CD8-positive, alpha-beta memory T cell (primary cell): ENCODE results near the gene SYT9. TPM values are rescaled to one million over a fixed set of nuclear protein-coding genes. Genes with fewer than 3 reads are reported as not detected.

Experiments used
- CTCF ChIA-PET: fragments of 350-600 bp; sonication (Branson Sonifier 250); formaldehyde crosslinking; loops from one replicate; lab custom pipeline; 2021; ENCODE audit warnings: antibody characterized with exemption; lab: Charles Lee
- POLR2A ChIA-PET: fragments of 350-600 bp; sonication (Branson Sonifier 250); formaldehyde crosslinking; loops from one replicate; lab custom pipeline; 2021; ENCODE audit warnings: antibody characterized with exemption; lab: Charles Lee
- DNase-seq, 5 donors: peaks; one replicate each; pipeline versions ENCODE4 v3.0.0 to v3.0.0-alpha.2; 2020 to 2022; ENCODE audit warnings: mixed read lengths in 1 of 5
- H3K27ac ChIP-seq: one replicate; pipeline ENCODE4 v1.7.0; 2013; ENCODE audit warnings: low read depth, mild to moderate bottlenecking, low read length, moderate library complexity
- H3K27me3 ChIP-seq: 2 replicates; pipeline ENCODE4 v1.7.0; 2013; ENCODE audit warnings: low read length, mild to moderate bottlenecking; ENCODE audit not compliant: insufficient read depth, poor library complexity, severe bottlenecking
- H3K36me3 ChIP-seq: 2 replicates; pipeline ENCODE4 v1.7.0; 2013; ENCODE audit warnings: mild to moderate bottlenecking, low read length, moderate library complexity; ENCODE audit not compliant: insufficient read depth
- H3K4me1 ChIP-seq: 2 replicates; pipeline ENCODE4 v1.7.0; 2013; ENCODE audit warnings: mild to moderate bottlenecking, low read length, moderate library complexity; ENCODE audit not compliant: insufficient read depth
- H3K4me3 ChIP-seq: 2 replicates; pipeline ENCODE4 v1.7.0; 2013; ENCODE audit warnings: mild to moderate bottlenecking, low read length
- H3K9me3 ChIP-seq: 2 replicates; pipeline ENCODE4 v1.7.0; 2013; ENCODE audit warnings: mild to moderate bottlenecking, low read length
- H3K27ac Mint-ChIP-seq, 8 donors: one replicate each; pipeline ENCODE4 v1.8.0; 2020 to 2021; ENCODE audit warnings: mixed read lengths in 8 of 8, mild to moderate bottlenecking in 6 of 8, inconsistent platforms in 3 of 8, moderate library complexity in 3 of 8
- H3K27me3 Mint-ChIP-seq, 2 donors: one replicate each; pipeline ENCODE4 v1.8.0; 2020 to 2021; ENCODE audit warnings: mixed read lengths in 2 of 2, mild to moderate bottlenecking in 1 of 2, moderate library complexity in 1 of 2
- H3K36me3 Mint-ChIP-seq, 3 donors: one replicate each; pipeline ENCODE4 v1.8.0; 2020 to 2021; ENCODE audit warnings: mixed read lengths in 3 of 3, inconsistent platforms in 1 of 3, mild to moderate bottlenecking in 1 of 3
- H3K4me1 Mint-ChIP-seq, 3 donors: one replicate each; pipeline ENCODE4 v1.8.0; 2020 to 2021; ENCODE audit warnings: mixed read lengths in 3 of 3, inconsistent platforms in 1 of 3, mild to moderate bottlenecking in 1 of 3
- H3K4me3 Mint-ChIP-seq, 7 donors: one replicate each; pipeline ENCODE4 v1.8.0; 2020 to 2021; ENCODE audit warnings: mixed read lengths in 7 of 7, mild to moderate bottlenecking in 6 of 7, moderate library complexity in 4 of 7, inconsistent platforms in 2 of 7
- H3K9me3 Mint-ChIP-seq, 5 donors: one replicate each; pipeline ENCODE4 v1.8.0; 2020 to 2022; ENCODE audit warnings: mixed read lengths in 5 of 5, mild to moderate bottlenecking in 3 of 5, moderate library complexity in 2 of 5, inconsistent platforms in 1 of 5
- polyA plus RNA-seq: library from polyadenylated mRNA; unstranded; fragments of 300-500 nt; fragmentation: Illumina TruSeq; gene quantifications from one replicate; pipeline ENCODE4 v1.2.3, GENCODE V29; 2021
- total RNA-seq, 2 experiments: library from RNA; stranded (reverse); gene quantifications; one replicate each; pipeline ENCODE4 v1.2.3, GENCODE V29; 2021

SYT9 gene
- total and polyA plus RNA-seq, 3 experiments from 2014 or later, result not detected

DNA sequence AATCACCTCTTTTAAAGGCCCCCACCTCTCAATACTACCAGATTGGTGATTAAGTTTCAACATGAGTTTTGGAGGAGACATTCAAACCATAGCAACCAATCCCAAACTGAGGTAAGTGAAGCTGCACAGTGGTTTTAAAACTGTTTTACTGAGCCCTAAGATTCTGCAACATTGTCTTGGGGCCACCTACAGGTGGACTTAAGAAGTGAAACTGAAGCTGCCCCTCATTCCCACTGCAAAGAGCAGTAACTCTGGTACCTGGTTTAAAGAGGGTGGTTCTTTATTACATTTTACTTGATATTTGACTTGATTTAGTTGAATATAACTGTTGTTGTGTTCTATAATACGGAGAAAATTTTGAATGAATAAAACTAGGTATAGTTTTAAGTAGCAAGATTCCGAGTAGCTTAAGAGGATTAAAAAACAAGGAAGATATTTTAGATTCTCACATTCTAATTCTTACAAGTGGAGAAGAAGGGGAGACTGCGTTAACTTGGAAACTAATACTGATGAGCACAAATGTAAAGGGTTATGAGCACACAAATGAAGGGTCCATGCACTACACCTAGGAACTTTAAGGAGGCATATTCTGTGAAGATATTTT is 26.7 kb downstream of the SYT9 start:
- Mint-ChIP-seq H3K27me3 (peaks cover 2 to 24% of the 10 kb centered on the region in 2 donors), H3K4me3 (no peak overlapping the region), H3K27ac (no peak overlapping the region), H3K36me3 (no peaks in the 10 kb centered on the region), H3K4me1 (no peaks in the 10 kb centered on the region), H3K9me3 (peaks cover 0 to 5% (median 0%) of the 10 kb centered on the region in 5 donors)
- ChIA-PET POLR2A (no interaction called here), CTCF (interaction anchor here (1.5 kb wide), 1 partner anchor 164 kb away, joined by 4 read pairs; no protein-coding TSS in a partner anchor)
- Histone ChIP-seq H3K4me3 (no peak overlapping the region), H3K4me1 (no peaks in the 10 kb centered on the region), H3K36me3 (no peaks in the 10 kb centered on the region), H3K27ac (no peak overlapping the region), H3K27me3 (no peaks in the 10 kb centered on the region), H3K9me3 (no peaks in the 10 kb centered on the region)
- DNase-seq, result no peak

DNA sequence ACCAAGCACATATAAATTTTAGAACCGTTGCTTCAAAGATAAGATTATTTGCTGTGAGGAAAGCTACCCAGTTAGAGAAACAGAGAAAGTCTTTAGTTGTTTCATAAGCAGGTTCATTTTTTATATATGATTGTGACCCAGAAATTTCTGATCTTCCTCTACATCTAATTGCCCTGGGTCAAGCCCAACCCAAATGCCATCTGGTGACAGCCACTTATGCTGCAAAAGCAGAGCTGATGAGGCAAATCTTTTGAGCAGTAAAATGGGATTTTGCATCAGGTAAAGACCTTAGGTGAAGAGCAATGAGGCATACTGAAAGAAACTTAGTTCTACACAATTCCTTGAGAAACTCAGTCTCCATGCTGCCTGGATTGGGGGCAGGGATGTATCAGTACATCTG is 28.0 kb downstream of the SYT9 start:
- H3K27me3 Mint-ChIP-seq, result peaks cover 2 to 24% of the 10 kb centered on the region in 2 donors
- no peak overlapping the region for H3K27ac Mint-ChIP-seq
- CTCF ChIA-PET, result interaction anchor here (1.5 kb wide), 1 partner anchor 163 kb away, joined by 4 read pairs; no protein-coding TSS in a partner anchor
- no peaks in the 10 kb centered on the region for H3K36me3 Mint-ChIP-seq
- Histone ChIP-seq H3K9me3 (no peaks in the 10 kb centered on the region), H3K4me3 (no peak overlapping the region), H3K36me3 (no peaks in the 10 kb centered on the region), H3K4me1 (no peaks in the 10 kb centered on the region), H3K27ac (no peak overlapping the region), H3K27me3 (no peaks in the 10 kb centered on the region)
- DNase-seq, result no peak
- peaks cover 0 to 5% (median 0%) of the 10 kb centered on the region in 5 donors for H3K9me3 Mint-ChIP-seq
- no peak overlapping the region for H3K4me3 Mint-ChIP-seq
- no peaks in the 10 kb centered on the region for H3K4me1 Mint-ChIP-seq
- POLR2A ChIA-PET, result no interaction called here

- no peak overlapping the region for H3K4me3 ChIP-seq
- Mint-ChIP-seq H3K4me3 (no peak overlapping the region), H3K27ac (no peak overlapping the region), H3K27me3 (peaks cover 2 to 14% of the 10 kb centered on the region in 2 donors), H3K9me3 (peaks cover 0 to 8% (median 5%) of the 10 kb centered on the region in 5 donors), H3K36me3 (no peaks in the 10 kb centered on the region), H3K4me1 (no peaks in the 10 kb centered on the region)
- no peaks in the 10 kb centered on the region for H3K4me1 ChIP-seq
- H3K27ac ChIP-seq, result no peak overlapping the region
- CTCF ChIA-PET, result no interaction called here
- POLR2A ChIA-PET, result no interaction called here
- no peak for DNase-seq
- no peaks in the 10 kb centered on the region for H3K9me3 ChIP-seq
- no peaks in the 10 kb centered on the region for H3K36me3 ChIP-seq
- no peaks in the 10 kb centered on the region for H3K27me3 ChIP-seq
Observed at GRCh38 chr11:7281079-7281478, 29.4 kb downstream of the SYT9 start.

DNA sequence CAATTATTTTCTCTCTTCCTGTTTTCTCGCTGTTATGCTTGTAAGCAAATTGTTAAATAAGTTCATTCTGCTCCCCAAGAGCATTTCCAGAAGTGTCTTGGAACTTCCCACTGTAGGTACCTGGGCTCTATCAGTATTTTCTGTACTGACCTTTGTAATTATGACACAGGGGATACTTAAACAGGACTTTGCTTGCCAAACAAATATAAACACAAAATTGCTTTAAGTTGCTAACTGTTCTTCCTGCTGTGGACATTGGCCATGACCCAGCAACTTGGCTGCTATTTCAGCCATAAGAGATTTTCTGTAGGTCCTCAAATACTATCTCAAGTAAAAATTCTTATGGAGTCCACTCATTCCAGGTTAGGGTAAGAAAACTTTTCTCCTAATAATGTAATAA is 30.1 kb downstream of the SYT9 start:
- H3K36me3 Mint-ChIP-seq, result no peaks in the 10 kb centered on the region
- POLR2A ChIA-PET, result no interaction called here

GRCh38 chr11:7286178-7286577 is 34.5 kb downstream of the SYT9 start:
- no peaks in the 10 kb centered on the region for H3K9me3 ChIP-seq
- H3K27ac ChIP-seq, result no peak overlapping the region
- Mint-ChIP-seq H3K27ac (no peak overlapping the region), H3K9me3 (peaks cover 6 to 21% (median 9%) of the 10 kb centered on the region in 5 donors), H3K27me3 (peaks cover 0 to 7% of the 10 kb centered on the region in 2 donors), H3K36me3 (no peaks in the 10 kb centered on the region), H3K4me1 (no peaks in the 10 kb centered on the region), H3K4me3 (no peak overlapping the region)
- no peak overlapping the region for H3K4me3 ChIP-seq
- no peaks in the 10 kb centered on the region for H3K4me1 ChIP-seq
- H3K36me3 ChIP-seq, result no peaks in the 10 kb centered on the region
- ChIA-PET CTCF (no interaction called here), POLR2A (no interaction called here)
- no peaks in the 10 kb centered on the region for H3K27me3 ChIP-seq
- no peak for DNase-seq

More for the DNA sequence above, 30.1 kb downstream of the SYT9 start:
- no peak overlapping the region for H3K27ac Mint-ChIP-seq
- CTCF ChIA-PET, result no interaction called here
- Histone ChIP-seq H3K4me3 (no peak overlapping the region), H3K4me1 (no peaks in the 10 kb centered on the region), H3K36me3 (no peaks in the 10 kb centered on the region), H3K27me3 (no peaks in the 10 kb centered on the region), H3K27ac (no peak overlapping the region), H3K9me3 (no peaks in the 10 kb centered on the region)
- DNase-seq, result no peak
- H3K27me3 Mint-ChIP-seq, result peaks cover 2 to 12% of the 10 kb centered on the region in 2 donors
- H3K4me1 Mint-ChIP-seq, result no peaks in the 10 kb centered on the region
- no peak overlapping the region for H3K4me3 Mint-ChIP-seq
- peaks cover 4 to 15% (median 8%) of the 10 kb centered on the region in 5 donors for H3K9me3 Mint-ChIP-seq

DNA sequence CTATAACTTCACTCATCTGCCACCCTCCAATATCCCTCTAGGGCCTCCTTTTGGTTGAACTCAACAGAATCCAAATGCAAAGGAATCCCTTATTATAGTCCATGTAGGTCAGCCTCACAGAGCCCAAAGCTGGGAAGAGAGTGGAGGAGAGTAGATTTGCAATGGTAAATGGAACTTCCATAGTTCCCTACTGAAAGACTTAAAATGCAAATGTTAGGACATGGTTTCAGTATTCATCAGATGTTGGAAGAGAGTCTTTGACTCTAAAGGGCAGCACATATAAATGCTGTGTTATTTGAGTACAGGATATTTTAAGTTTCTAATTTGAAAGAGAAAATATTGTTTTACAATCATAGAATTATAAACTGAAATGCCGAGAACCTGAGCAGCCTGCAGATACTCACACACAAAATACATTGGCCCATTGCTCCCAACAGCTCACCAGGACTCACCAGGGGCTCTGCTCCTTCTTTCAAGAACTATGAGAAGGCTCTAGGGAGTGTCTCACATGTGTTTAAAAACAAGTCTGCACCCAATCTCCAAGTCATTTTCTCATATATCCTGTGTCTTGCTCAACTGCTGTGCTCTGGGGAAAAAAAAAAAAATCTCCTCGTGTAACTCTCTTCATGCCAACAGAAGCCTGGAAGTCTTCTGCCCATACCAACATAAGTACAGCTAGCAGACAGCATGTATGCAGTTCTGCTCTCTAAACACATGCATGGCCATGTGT is 39.6 kb downstream of the SYT9 start:
- H3K4me1 ChIP-seq, result no peaks in the 10 kb centered on the region
- Mint-ChIP-seq H3K36me3 (no peaks in the 10 kb centered on the region), H3K4me3 (no peak overlapping the region), H3K27ac (no peak overlapping the region), H3K4me1 (no peaks in the 10 kb centered on the region), H3K27me3 (peaks cover 7 to 11% of the 10 kb centered on the region in 2 donors), H3K9me3 (peaks cover 4 to 14% (median 9%) of the 10 kb centered on the region in 5 donors)
- H3K4me3 ChIP-seq, result no peak overlapping the region
- no peaks in the 10 kb centered on the region for H3K9me3 ChIP-seq
- POLR2A ChIA-PET, result no interaction called here
- no peaks in the 10 kb centered on the region for H3K36me3 ChIP-seq
- no peak overlapping the region for H3K27ac ChIP-seq
- no peaks in the 10 kb centered on the region for H3K27me3 ChIP-seq
- CTCF ChIA-PET, result interaction anchor here (1.2 kb wide), 1 partner anchor 8 kb away, joined by 3 read pairs; no protein-coding TSS in a partner anchor
- DNase-seq, result no peak

DNA sequence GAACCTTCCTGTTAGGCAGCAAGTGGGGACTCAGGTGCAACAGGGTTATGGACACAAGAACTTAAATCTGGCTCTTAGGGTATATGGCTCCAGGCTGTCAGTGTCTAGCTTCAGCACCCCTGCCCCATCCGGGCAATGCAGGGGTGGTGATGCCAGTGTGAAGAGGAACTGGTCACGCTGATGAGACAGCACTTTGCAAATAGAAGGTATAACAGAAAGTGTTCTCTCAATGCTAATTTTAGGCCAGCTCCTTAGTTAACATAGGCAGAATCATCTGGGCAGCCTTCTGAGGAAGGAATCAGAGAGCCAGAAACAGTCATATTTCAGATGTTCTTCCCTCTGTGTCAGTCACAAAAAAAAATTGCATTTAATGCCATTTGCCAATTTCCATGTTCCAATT is 41.2 kb downstream of the SYT9 start:
- Mint-ChIP-seq H3K27me3 (peaks cover 7 to 9% of the 10 kb centered on the region in 2 donors), H3K27ac (no peak overlapping the region), H3K9me3 (peaks cover 0 to 8% (median 0%) of the 10 kb centered on the region in 5 donors), H3K36me3 (no peaks in the 10 kb centered on the region), H3K4me1 (no peaks in the 10 kb centered on the region), H3K4me3 (no peak overlapping the region)
- H3K4me3 ChIP-seq, result no peak overlapping the region
- no peaks in the 10 kb centered on the region for H3K36me3 ChIP-seq
- ChIA-PET POLR2A (no interaction called here), CTCF (no interaction called here)
- H3K4me1 ChIP-seq, result no peaks in the 10 kb centered on the region
- H3K27me3 ChIP-seq, result no peaks in the 10 kb centered on the region
- no peak overlapping the region for H3K27ac ChIP-seq
- H3K9me3 ChIP-seq, result no peaks in the 10 kb centered on the region
- no peak for DNase-seq

GRCh38 chr11:7299393-7299792 is 47.7 kb downstream of the SYT9 start:
- Histone ChIP-seq H3K27me3 (no peaks in the 10 kb centered on the region), H3K36me3 (no peaks in the 10 kb centered on the region), H3K4me3 (no peak overlapping the region), H3K9me3 (no peaks in the 10 kb centered on the region), H3K4me1 (no peaks in the 10 kb centered on the region), H3K27ac (no peak overlapping the region)
- Mint-ChIP-seq H3K27me3 (peaks cover 8 to 14% of the 10 kb centered on the region in 2 donors), H3K4me3 (no peak overlapping the region), H3K4me1 (no peaks in the 10 kb centered on the region), H3K9me3 (peaks cover 0 to 8% (median 0%) of the 10 kb centered on the region in 5 donors), H3K27ac (no peak overlapping the region), H3K36me3 (no peaks in the 10 kb centered on the region)
- DNase-seq, result no peak
- ChIA-PET POLR2A (no interaction called here), CTCF (interaction anchor here (1.2 kb wide), 1 partner anchor 8 kb away, joined by 3 read pairs; no protein-coding TSS in a partner anchor)
